ENCODE data around the gene PMP22. TPM values are rescaled to one million over a fixed set of nuclear protein-coding genes. Genes with fewer than 3 reads are reported as not detected.

The PMP22 gene
- total RNA-seq, 1 experiment from 2014 or later: not detected

- Histone ChIP-seq H3K4me2 (ENCODE audit: low read depth, low read length, poor library complexity, severe bottlenecking) (no peak overlapping the region), H3K4me1 (ENCODE audit: low read length) (no peaks in the 10 kb centered on the region), H3K36me3 (ENCODE audit: insufficient read depth, low read length) (no peaks in the 10 kb centered on the region), H3K9me3 (ENCODE audit: low read length) (no peaks in the 10 kb centered on the region), H3K79me2 (ENCODE audit: low read length) (no peaks in the 10 kb centered on the region), H4K20me1 (ENCODE audit: insufficient read depth, low read depth, low read length) (no peaks in the 10 kb centered on the region), H2AFZ (ENCODE audit: low read length) (no peak overlapping the region), H3K9me2 (replicated peaks; ENCODE audit: insufficient read depth, low read length) (no peaks in the 10 kb centered on the region), H3K4me3 (ENCODE audit: low read length) (no peak overlapping the region), H3K27me3 (ENCODE audit: low read length) (no peaks in the 10 kb centered on the region), H3K27ac (ENCODE audit: low read length) (no peak overlapping the region), H3K9ac (ENCODE audit: low read length) (no peak overlapping the region)
- DNase-seq: no peak
These were observed 26.3 kb downstream of the PMP22 start for GRCh38 chr17:15238676-15239422.

GRCh38 chr17:15238057-15238456 lies 27.1 kb downstream of the PMP22 start:
- Histone ChIP-seq H2AFZ (ENCODE audit: low read length) (no peak overlapping the region), H3K79me2 (ENCODE audit: low read length) (no peaks in the 10 kb centered on the region), H3K9me2 (replicated peaks; ENCODE audit: insufficient read depth, low read length) (no peaks in the 10 kb centered on the region), H3K4me1 (ENCODE audit: low read length) (no peaks in the 10 kb centered on the region), H3K27me3 (ENCODE audit: low read length) (no peaks in the 10 kb centered on the region), H4K20me1 (ENCODE audit: insufficient read depth, low read depth, low read length) (no peaks in the 10 kb centered on the region), H3K9me3 (ENCODE audit: low read length) (no peaks in the 10 kb centered on the region), H3K36me3 (ENCODE audit: insufficient read depth, low read length) (no peaks in the 10 kb centered on the region), H3K4me3 (ENCODE audit: low read length) (no peak overlapping the region), H3K27ac (ENCODE audit: low read length) (no peak overlapping the region), H3K9ac (ENCODE audit: low read length) (no peak overlapping the region), H3K4me2 (ENCODE audit: low read depth, low read length, poor library complexity, severe bottlenecking) (no peak overlapping the region)
- peak; percentile 45 for DNase-seq

- Histone ChIP-seq H3K9ac (ENCODE audit: low read length) (no peak overlapping the region), H2AFZ (ENCODE audit: low read length) (no peak overlapping the region)
These were observed 28.1 kb downstream of the PMP22 start for GRCh38 chr17:15237106-15237425.

DNA sequence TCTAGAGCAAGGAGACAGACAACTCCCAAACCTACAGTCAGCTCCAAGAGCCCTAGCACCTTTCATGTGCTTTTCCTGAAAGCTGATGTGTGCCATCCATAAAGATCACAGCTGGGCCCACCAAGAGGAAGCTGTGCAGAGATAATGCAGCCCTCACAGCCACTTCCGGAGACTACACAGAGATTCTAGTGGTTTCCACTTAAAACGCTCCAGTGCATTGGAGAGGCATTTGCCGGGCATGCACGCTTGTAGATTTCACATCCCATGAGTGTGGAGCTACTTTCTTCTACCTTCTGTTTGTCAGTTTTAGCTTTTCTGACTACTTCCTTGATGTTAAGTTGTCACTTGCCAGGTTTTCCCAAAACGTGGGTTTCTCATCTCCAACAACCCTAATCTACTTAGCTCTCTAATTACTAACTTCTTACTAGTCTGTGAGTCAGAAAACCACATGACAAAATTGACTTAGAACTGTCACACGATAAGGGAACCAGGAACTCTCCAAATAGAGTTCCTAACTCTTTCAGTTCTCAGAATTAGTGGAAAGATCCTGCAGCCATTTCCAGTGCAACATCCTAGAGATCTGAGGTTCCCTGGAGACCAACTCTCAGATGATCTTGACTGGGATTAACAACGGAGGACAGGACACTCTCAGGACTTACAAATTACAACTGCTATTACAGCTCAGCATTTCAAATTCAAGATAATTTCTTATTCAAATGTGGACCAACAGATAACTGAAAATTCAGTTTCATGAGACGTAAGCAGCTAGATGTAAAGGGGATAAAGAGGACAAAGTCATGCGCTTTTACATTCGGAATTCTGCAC lies 28.6 kb downstream of the PMP22 start:
- Histone ChIP-seq H3K9me3 (ENCODE audit: low read length) (no peaks in the 10 kb centered on the region), H2AFZ (ENCODE audit: low read length) (no peak overlapping the region), H3K4me3 (ENCODE audit: low read length) (no peak overlapping the region), H4K20me1 (ENCODE audit: insufficient read depth, low read depth, low read length) (no peaks in the 10 kb centered on the region), H3K4me1 (ENCODE audit: low read length) (no peaks in the 10 kb centered on the region), H3K9ac (ENCODE audit: low read length) (no peak overlapping the region), H3K27me3 (ENCODE audit: low read length) (no peaks in the 10 kb centered on the region), H3K27ac (ENCODE audit: low read length) (no peak overlapping the region), H3K79me2 (ENCODE audit: low read length) (no peaks in the 10 kb centered on the region), H3K4me2 (ENCODE audit: low read depth, low read length, poor library complexity, severe bottlenecking) (no peak overlapping the region), H3K9me2 (replicated peaks; ENCODE audit: insufficient read depth, low read length) (no peaks in the 10 kb centered on the region), H3K36me3 (ENCODE audit: insufficient read depth, low read length) (no peaks in the 10 kb centered on the region)
- no peak for DNase-seq

More at GRCh38 chr17:15237106-15237425, 28.1 kb downstream of the PMP22 start:
- Histone ChIP-seq H3K27ac (ENCODE audit: low read length) (no peak overlapping the region), H3K9me2 (replicated peaks; ENCODE audit: insufficient read depth, low read length) (no peaks in the 10 kb centered on the region), H3K27me3 (ENCODE audit: low read length) (no peaks in the 10 kb centered on the region), H3K4me2 (ENCODE audit: low read depth, low read length, poor library complexity, severe bottlenecking) (no peak overlapping the region), H4K20me1 (ENCODE audit: insufficient read depth, low read depth, low read length) (no peaks in the 10 kb centered on the region), H3K36me3 (ENCODE audit: insufficient read depth, low read length) (no peaks in the 10 kb centered on the region), H3K79me2 (ENCODE audit: low read length) (no peaks in the 10 kb centered on the region), H3K9me3 (ENCODE audit: low read length) (no peaks in the 10 kb centered on the region), H3K4me3 (ENCODE audit: low read length) (no peak overlapping the region), H3K4me1 (ENCODE audit: low read length) (no peaks in the 10 kb centered on the region)
- DNase-seq: no peak

DNA sequence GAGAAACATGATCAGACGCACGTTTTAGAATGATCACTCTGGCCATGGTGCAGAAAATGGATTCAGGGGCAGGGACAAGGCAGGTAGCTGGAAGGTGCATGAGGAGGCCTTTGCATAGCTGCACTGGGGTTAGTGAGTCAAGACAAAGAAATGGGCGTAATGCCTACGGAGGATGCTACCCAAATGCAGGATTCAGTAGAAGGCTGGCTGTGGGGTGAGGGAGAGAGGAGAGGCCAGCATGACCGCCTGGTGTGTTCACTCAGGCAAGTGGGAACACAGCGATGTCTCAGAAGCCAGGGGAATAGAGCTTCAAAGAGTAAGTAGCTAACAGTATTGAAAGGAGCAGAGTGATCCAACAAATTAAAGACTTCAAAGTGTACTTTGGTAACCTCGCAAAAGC lies 31.2 kb downstream of the PMP22 start:
- no peak overlapping the region for H3K4me3 ChIP-seq (ENCODE audit: low read length)
- no peaks in the 10 kb centered on the region for H4K20me1 ChIP-seq (ENCODE audit: insufficient read depth, low read depth, low read length)
- H3K36me3 ChIP-seq (ENCODE audit: insufficient read depth, low read length): no peaks in the 10 kb centered on the region

DNA sequence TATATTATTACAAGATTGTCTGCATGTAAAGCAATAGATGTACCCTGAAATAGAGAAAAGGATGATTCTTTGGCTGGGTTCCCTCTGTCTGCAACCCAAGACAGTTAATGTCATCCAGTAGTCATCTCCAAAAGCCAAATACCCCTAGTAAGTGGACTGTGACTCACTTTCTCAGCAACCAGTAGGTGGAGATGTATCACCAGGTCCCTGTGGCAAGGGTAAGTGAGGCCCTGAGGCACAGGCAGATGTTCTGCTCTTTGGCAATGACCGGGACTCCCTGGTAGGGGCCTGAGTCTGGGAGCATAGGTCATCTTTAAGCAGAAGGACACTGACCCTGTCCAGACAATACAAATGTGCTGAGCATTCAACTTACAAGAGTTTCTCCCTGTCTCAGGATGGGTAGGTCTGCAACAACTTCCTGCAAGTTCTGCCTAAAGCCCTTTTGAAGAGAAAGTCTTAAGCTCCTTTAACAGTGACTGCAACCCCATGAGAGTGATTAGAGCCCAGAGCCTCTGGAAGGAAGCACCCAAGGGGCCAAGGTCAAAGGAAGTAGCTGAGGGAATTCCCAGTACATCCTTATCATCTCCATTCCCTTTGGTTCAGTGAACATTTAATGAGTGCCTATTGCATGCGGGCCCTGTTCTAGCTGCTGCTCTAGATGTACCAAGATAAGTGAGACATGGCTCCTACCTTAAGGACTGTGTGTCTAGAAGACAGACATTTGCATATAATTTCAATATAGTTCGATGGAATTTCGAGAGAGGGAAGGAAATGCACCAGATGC lies 31.9 kb downstream of the PMP22 start:
- Histone ChIP-seq H3K9me2 (replicated peaks; ENCODE audit: insufficient read depth, low read length) (no peaks in the 10 kb centered on the region), H3K4me2 (ENCODE audit: low read depth, low read length, poor library complexity, severe bottlenecking) (no peak overlapping the region), H3K4me1 (ENCODE audit: low read length) (no peaks in the 10 kb centered on the region), H3K27me3 (ENCODE audit: low read length) (no peaks in the 10 kb centered on the region), H4K20me1 (ENCODE audit: insufficient read depth, low read depth, low read length) (no peaks in the 10 kb centered on the region), H3K36me3 (ENCODE audit: insufficient read depth, low read length) (no peaks in the 10 kb centered on the region), H2AFZ (ENCODE audit: low read length) (no peak overlapping the region), H3K27ac (ENCODE audit: low read length) (no peak overlapping the region), H3K9ac (ENCODE audit: low read length) (no peak overlapping the region), H3K79me2 (ENCODE audit: low read length) (no peaks in the 10 kb centered on the region), H3K9me3 (ENCODE audit: low read length) (no peaks in the 10 kb centered on the region), H3K4me3 (ENCODE audit: low read length) (no peak overlapping the region)
- peak; percentile 61 for DNase-seq

More for the DNA sequence above, 31.2 kb downstream of the PMP22 start:
- H3K9me2 ChIP-seq (replicated peaks; ENCODE audit: insufficient read depth, low read length): no peaks in the 10 kb centered on the region
- H3K27me3 ChIP-seq (ENCODE audit: low read length): no peaks in the 10 kb centered on the region
- H3K27ac ChIP-seq (ENCODE audit: low read length): no peak overlapping the region
- H3K4me1 ChIP-seq (ENCODE audit: low read length): no peaks in the 10 kb centered on the region
- H3K79me2 ChIP-seq (ENCODE audit: low read length): no peaks in the 10 kb centered on the region
- H3K9ac ChIP-seq (ENCODE audit: low read length): no peak overlapping the region
- no peak overlapping the region for H3K4me2 ChIP-seq (ENCODE audit: low read depth, low read length, poor library complexity, severe bottlenecking)
- no peaks in the 10 kb centered on the region for H3K9me3 ChIP-seq (ENCODE audit: low read length)
- no peak for DNase-seq
- H2AFZ ChIP-seq (ENCODE audit: low read length): no peak overlapping the region

DNA sequence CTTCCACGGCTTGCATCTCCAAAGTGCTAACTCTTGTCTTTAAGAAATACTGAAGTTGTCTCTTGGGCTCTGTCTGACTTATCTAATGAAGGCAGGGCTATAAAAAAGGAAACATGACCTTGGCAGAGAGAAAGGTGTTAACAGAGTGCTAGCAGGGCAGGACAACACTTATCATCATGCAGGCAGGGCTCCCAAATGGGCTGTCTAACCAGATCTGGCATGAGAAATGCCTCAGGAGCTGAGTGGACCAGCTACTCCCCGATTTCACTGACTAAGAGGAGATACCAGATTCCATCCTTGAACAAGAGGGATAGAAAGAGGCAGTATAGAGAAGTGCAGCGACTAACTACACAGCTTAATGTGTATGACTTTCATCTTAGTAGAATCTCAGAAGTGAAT lies 32.6 kb downstream of the PMP22 start:
- no peaks in the 10 kb centered on the region for H4K20me1 ChIP-seq (ENCODE audit: insufficient read depth, low read depth, low read length)
- no peak overlapping the region for H3K27ac ChIP-seq (ENCODE audit: low read length)
- no peaks in the 10 kb centered on the region for H3K4me1 ChIP-seq (ENCODE audit: low read length)
- H3K9me2 ChIP-seq (replicated peaks; ENCODE audit: insufficient read depth, low read length): no peaks in the 10 kb centered on the region
- H3K9ac ChIP-seq (ENCODE audit: low read length): no peak overlapping the region
- no peaks in the 10 kb centered on the region for H3K79me2 ChIP-seq (ENCODE audit: low read length)
- no peak overlapping the region for H2AFZ ChIP-seq (ENCODE audit: low read length)
- H3K36me3 ChIP-seq (ENCODE audit: insufficient read depth, low read length): no peaks in the 10 kb centered on the region
- H3K9me3 ChIP-seq (ENCODE audit: low read length): no peaks in the 10 kb centered on the region
- no peak overlapping the region for H3K4me3 ChIP-seq (ENCODE audit: low read length)
- DNase-seq: no peak
- H3K27me3 ChIP-seq (ENCODE audit: low read length): no peaks in the 10 kb centered on the region
- H3K4me2 ChIP-seq (ENCODE audit: low read depth, low read length, poor library complexity, severe bottlenecking): no peak overlapping the region
